GM10266 (cell line): ENCODE data around the gene P3H4.
"Not testable (repeated sequence)": the region's sequence is repeated elsewhere in the genome, so short reads cannot be mapped to it uniquely, and the experiment has no call there.

Experiments
- DNase-seq: peaks from one replicate; pipeline ENCODE4 v3.0.0; 2012; ENCODE audit errors: extremely low spot score
- CTCF ChIP-seq: IDR thresholded peaks from 2 replicates; pipeline ENCODE4 v1.5.1; 2012; ENCODE audit warnings: mild to moderate bottlenecking, low read depth; ENCODE audit not compliant: control insufficient read depth, insufficient read depth; ENCODE audit errors: missing control alignments

P3H4 gene

GRCh38 chr17:41837761-41838538, 26.2 kb upstream of the P3H4 start, which contains the start of gene KLHL10:
Gene KLHL10, plus strand, starts transcription at chr17:41837825. Its CDS starts 108 bp downstream, at chr17:41837933.
- TF ChIP-seq CTCF = no peak
- no peak for DNase-seq

GRCh38 chr17:41836550-41837196, 24.9 kb upstream of the P3H4 start:
- TF ChIP-seq CTCF = no peak
- no peak for DNase-seq

GRCh38 chr17:41835800-41836549, 24.2 kb upstream of the P3H4 start, which contains the start of gene NT5C3B:
Gene NT5C3B, minus strand, starts transcription at chr17:41836232. Its CDS starts 39 bp downstream, at chr17:41836193.
- no peak for TF ChIP-seq CTCF
- peak; percentile 92 for DNase-seq

- TF ChIP-seq CTCF = no peak
- peak; percentile 70 for DNase-seq
These were observed 23.6 kb upstream of the P3H4 start for GRCh38 chr17:41835214-41835799.

- DNase-seq = not testable (repeated sequence)
These were observed 18.2 kb upstream of the P3H4 start for GRCh38 chr17:41829961-41830360.

- no peak for DNase-seq
- TF ChIP-seq CTCF = no peak
These were observed 13.6 kb upstream of the P3H4 start for GRCh38 chr17:41825175-41825845.

GRCh38 chr17:41824086-41824485, 12.3 kb upstream of the P3H4 start:
- no peak for TF ChIP-seq CTCF
- DNase-seq = no peak
